ENCODE measurements around the gene CEMIP2. TPM values are rescaled to one million over a fixed set of nuclear protein-coding genes. Genes with fewer than 3 reads are reported as not detected.

Gene CEMIP2
- total and polyA plus RNA-seq, 2 donors (not counting 3 experiments of a cell fraction or from before 2014, with no cell fraction given) = 41.6 to 44.3 TPM

DNA sequence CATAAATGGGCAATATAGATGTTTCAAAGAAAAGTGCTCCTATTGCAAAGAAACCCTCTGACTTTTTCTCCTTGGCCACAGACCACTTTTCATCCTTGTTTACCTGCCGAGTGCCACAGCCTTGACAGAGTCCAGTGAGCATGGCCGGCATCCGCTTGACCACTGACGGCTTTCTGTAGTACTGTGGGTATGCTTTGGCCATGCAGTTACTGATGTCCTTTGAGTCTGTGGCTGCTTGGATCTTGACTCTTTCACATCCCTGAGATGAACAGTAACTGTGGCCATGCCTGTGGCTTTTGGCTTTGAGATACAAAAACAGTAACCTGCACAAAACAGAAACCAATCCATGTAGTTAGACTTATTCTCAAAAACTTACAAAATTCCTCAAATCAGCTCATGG, 70.4 kb downstream of the CEMIP2 start:
- Histone ChIP-seq H3K36me3 (ENCODE audit: control insufficient read depth in 2 of 2, extremely low read depth in 1 of 2, insufficient read depth in 2 of 2, low read length in 2 of 2) (peaks cover 7 to 10% of the 10 kb centered on the region in 2 experiments), H3K27me3 (ENCODE audit: control insufficient read depth in 2 of 2, insufficient read depth in 2 of 2, low read length in 2 of 2) (no peaks in the 10 kb centered on the region), H4K20me1 (replicated peaks; ENCODE audit: control insufficient read depth, extremely low read depth, insufficient read depth, low read length) (no peaks in the 10 kb centered on the region), H3K27ac (ENCODE audit: insufficient read depth, low read depth, low read length) (no peak overlapping the region), H3K9me3 (replicated peaks; ENCODE audit: control insufficient read depth, insufficient read depth, low read length) (no peaks in the 10 kb centered on the region), H3K9ac (replicated peaks; ENCODE audit: extremely low read depth, insufficient read depth, low read length) (no peak overlapping the region), H2AFZ (ENCODE audit: low read depth, low read length) (no peak overlapping the region), H3K4me2 (ENCODE audit: insufficient read depth, low read length) (no peak overlapping the region), H3K4me1 (ENCODE audit: control insufficient read depth, extremely low read depth, insufficient read depth, low read length) (no peaks in the 10 kb centered on the region), H3K9me1 (replicated peaks; ENCODE audit: control insufficient read depth, extremely low read depth, insufficient read depth, low read length) (no peaks in the 10 kb centered on the region), H3K79me2 (ENCODE audit: control insufficient read depth, insufficient read depth, low read length) (no peaks in the 10 kb centered on the region), H3K4me3 (replicated peaks in 1 of 3; ENCODE audit: insufficient read depth in 1 of 3, low read depth in 1 of 3, low read length in 3 of 3) (no peak overlapping the region)
- CTCF ChIA-PET = no interaction called here
- FAIRE-seq (no peak), DNase-seq (ENCODE audit: low read depth, low spot score) (no peak)
- intact Hi-C loops (cut with micrococcal nuclease) (no loop called here), dilution Hi-C loops (cut with MboI; ENCODE audit: extremely low pct_ligation_motif_present, low sequenced_read_pairs) (no loop called here)
- no TSS peak for BruUV-seq (replicated peaks)
- TF ChIP-seq, protein P1, sequence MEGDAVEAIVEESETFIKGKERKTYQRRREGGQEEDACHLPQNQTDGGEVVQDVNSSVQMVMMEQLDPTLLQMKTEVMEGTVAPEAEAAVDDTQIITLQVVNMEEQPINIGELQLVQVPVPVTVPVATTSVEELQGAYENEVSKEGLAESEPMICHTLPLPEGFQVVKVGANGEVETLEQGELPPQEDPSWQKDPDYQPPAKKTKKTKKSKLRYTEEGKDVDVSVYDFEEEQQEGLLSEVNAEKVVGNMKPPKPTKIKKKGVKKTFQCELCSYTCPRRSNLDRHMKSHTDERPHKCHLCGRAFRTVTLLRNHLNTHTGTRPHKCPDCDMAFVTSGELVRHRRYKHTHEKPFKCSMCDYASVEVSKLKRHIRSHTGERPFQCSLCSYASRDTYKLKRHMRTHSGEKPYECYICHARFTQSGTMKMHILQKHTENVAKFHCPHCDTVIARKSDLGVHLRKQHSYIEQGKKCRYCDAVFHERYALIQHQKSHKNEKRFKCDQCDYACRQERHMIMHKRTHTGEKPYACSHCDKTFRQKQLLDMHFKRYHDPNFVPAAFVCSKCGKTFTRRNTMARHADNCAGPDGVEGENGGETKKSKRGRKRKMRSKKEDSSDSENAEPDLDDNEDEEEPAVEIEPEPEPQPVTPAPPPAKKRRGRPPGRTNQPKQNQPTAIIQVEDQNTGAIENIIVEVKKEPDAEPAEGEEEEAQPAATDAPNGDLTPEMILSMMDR (IDR thresholded peaks at IDR 0.05; ENCODE audit: extremely low read depth in 1 of 2, insufficient read depth in 1 of 2, low read depth in 1 of 2, low read length in 2 of 2) = no peak
- TF ChIP-seq, protein P2, sequence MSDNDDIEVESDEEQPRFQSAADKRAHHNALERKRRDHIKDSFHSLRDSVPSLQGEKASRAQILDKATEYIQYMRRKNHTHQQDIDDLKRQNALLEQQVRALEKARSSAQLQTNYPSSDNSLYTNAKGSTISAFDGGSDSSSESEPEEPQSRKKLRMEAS (IDR thresholded peaks at IDR 0.05; ENCODE audit: insufficient read depth, insufficient read length) = no peak
- TF ChIP-seq FOS (IDR thresholded peaks at IDR 0.05; ENCODE audit: borderline replicate concordance, insufficient read depth, low read length) = no peak
- POLR2A ChIA-PET = no interaction called here

DNA sequence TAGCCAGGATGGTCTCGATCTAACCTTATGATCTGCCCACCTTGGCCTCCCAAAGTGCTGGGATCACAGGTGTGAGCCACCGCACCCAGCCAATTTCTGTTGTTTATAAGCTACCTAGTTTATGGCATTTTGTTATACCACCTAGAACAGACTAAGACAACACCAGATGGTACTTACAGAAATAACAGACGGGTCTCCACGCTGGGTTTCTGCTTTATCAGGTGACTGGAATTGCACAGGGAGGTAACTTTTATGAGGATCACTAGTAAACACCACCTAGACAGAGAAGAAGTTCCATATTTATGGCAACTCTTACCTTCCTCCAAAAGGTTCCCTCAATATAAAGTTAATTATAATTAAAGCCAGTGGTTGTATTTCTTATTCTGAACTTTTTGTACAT, 74.0 kb downstream of the CEMIP2 start:
- H3K9me3 ChIP-seq (replicated peaks; ENCODE audit: control insufficient read depth, insufficient read depth, low read length) = no peaks in the 10 kb centered on the region
- ChIA-PET CTCF (interaction anchor here (2.0 kb wide), 1 partner anchor 10 kb away, joined by 7 read pairs; no protein-coding TSS in a partner anchor), POLR2A (no interaction called here)
- H3K9ac ChIP-seq (replicated peaks; ENCODE audit: extremely low read depth, insufficient read depth, low read length) = no peak overlapping the region
- H2AFZ ChIP-seq (ENCODE audit: low read depth, low read length) = no peak overlapping the region
- intact Hi-C loops (cut with micrococcal nuclease) = no loop called here
- H3K79me2 ChIP-seq (ENCODE audit: control insufficient read depth, insufficient read depth, low read length) = no peaks in the 10 kb centered on the region
- FAIRE-seq (no peak), DNase-seq (ENCODE audit: low read depth, low spot score) (no peak)
- no peak overlapping the region for H3K4me2 ChIP-seq (ENCODE audit: insufficient read depth, low read length)
- BruUV-seq (replicated peaks) = no TSS peak
- no peaks in the 10 kb centered on the region for H3K9me1 ChIP-seq (replicated peaks; ENCODE audit: control insufficient read depth, extremely low read depth, insufficient read depth, low read length)
- no peaks in the 10 kb centered on the region for H3K4me1 ChIP-seq (ENCODE audit: control insufficient read depth, extremely low read depth, insufficient read depth, low read length)
- no peak for TF ChIP-seq POLR2A (IDR thresholded peaks at IDR 0.05; ENCODE audit: low read depth, low read length)
- no peaks in the 10 kb centered on the region for H3K27me3 ChIP-seq (ENCODE audit: control insufficient read depth in 2 of 2, insufficient read depth in 2 of 2, low read length in 2 of 2)
- H3K36me3 ChIP-seq (ENCODE audit: control insufficient read depth in 2 of 2, extremely low read depth in 1 of 2, insufficient read depth in 2 of 2, low read length in 2 of 2) = peaks cover 4 to 9% of the 10 kb centered on the region in 2 experiments
- H4K20me1 ChIP-seq (replicated peaks; ENCODE audit: control insufficient read depth, extremely low read depth, insufficient read depth, low read length) = no peaks in the 10 kb centered on the region
- H3K27ac ChIP-seq (ENCODE audit: insufficient read depth, low read depth, low read length) = no peak overlapping the region
- dilution Hi-C loops (cut with MboI; ENCODE audit: extremely low pct_ligation_motif_present, low sequenced_read_pairs) = no loop called here
- H3K4me3 ChIP-seq (replicated peaks in 1 of 3; ENCODE audit: insufficient read depth in 1 of 3, low read depth in 1 of 3, low read length in 3 of 3) = no peak overlapping the region
